HepG2 (cell line): ENCODE measurements around the gene ZNF428. TPM values are rescaled to one million over a fixed set of nuclear protein-coding genes. Genes with fewer than 3 reads are reported as not detected.

Source experiments
- AHDC1 ChIP-seq: sonication (generic); formaldehyde crosslinking; IDR thresholded peaks from 2 replicates; pipeline ENCODE4 v1.5.1; 2020; ENCODE audit warnings: mild to moderate bottlenecking, missing genetic modification reagents, borderline replicate concordance
- ARNT2 ChIP-seq: sonication (generic); formaldehyde crosslinking; IDR thresholded peaks from 2 replicates; pipeline ENCODE4 v1.8.0; 2022; ENCODE audit warnings: mild to moderate bottlenecking, low read depth, missing genetic modification reagents, moderate library complexity
- DMAP1 ChIP-seq: IDR thresholded peaks from 2 replicates; pipeline ENCODE4 v1.6.1; 2016
- EP300 ChIP-seq, 3 experiments: sonication (generic) in 1 of 3; formaldehyde crosslinking in 1 of 3; IDR thresholded peaks; 2 replicates each; pipeline versions ENCODE4 v1.5.1 to v1.6.1; 2011 to 2020; ENCODE audit warnings: low read depth in 2 of 3, low read length in 2 of 3, borderline replicate concordance in 1 of 3, improper control_type of control experiment in 1 of 3, mild to moderate bottlenecking in 1 of 3, missing genetic modification reagents in 1 of 3, moderate library complexity in 1 of 3
- FOXP1 ChIP-seq, 2 experiments: fragments of 450-650 bp in 1 of 2; IDR thresholded peaks; 2 replicates each; pipeline ENCODE4 v1.6.1; 2017 to 2018; ENCODE audit warnings: antibody characterized with exemption in 1 of 2
- GATA4 ChIP-seq: sonication (generic); IDR thresholded peaks from 2 replicates; pipeline ENCODE4 v1.6.1; 2016; ENCODE audit warnings: antibody characterized with exemption, low read depth, borderline replicate concordance
- JUN ChIP-seq: sonication (generic); formaldehyde crosslinking; IDR thresholded peaks from 2 replicates; pipeline ENCODE4 v1.4.0; 2020; ENCODE audit warnings: mild to moderate bottlenecking, missing genetic modification reagents
- NFYB ChIP-seq: sonication (generic); formaldehyde crosslinking; IDR thresholded peaks from 2 replicates; pipeline ENCODE4 v1.4.0; 2020; ENCODE audit warnings: missing genetic modification reagents
- RAD21 ChIP-seq: fragments of 450-650 bp; formaldehyde crosslinking; IDR thresholded peaks from 2 replicates; pipeline ENCODE4 v1.5.0; 2020; ENCODE audit warnings: mild to moderate bottlenecking
- STAG1 ChIP-seq: sonication (generic); formaldehyde crosslinking; IDR thresholded peaks from 2 replicates; pipeline ENCODE4 v1.4.0; 2020; ENCODE audit warnings: missing genetic modification reagents
- TOPORS ChIP-seq: sonication (generic); formaldehyde crosslinking; IDR thresholded peaks from 2 replicates; pipeline ENCODE4 v1.8.0; 2023; ENCODE audit warnings: mild to moderate bottlenecking, missing genetic modification reagents
- TSC22D2 ChIP-seq: sonication (generic); formaldehyde crosslinking; IDR thresholded peaks from 2 replicates; pipeline ENCODE4 v1.5.1; 2020; ENCODE audit warnings: missing genetic modification reagents, mild to moderate bottlenecking, borderline replicate concordance
- ZBTB14 ChIP-seq: sonication (generic); formaldehyde crosslinking; IDR thresholded peaks from 2 replicates; pipeline ENCODE4 v1.4.0; 2020; ENCODE audit warnings: missing genetic modification reagents
- ZNF180 ChIP-seq: sonication (generic); formaldehyde crosslinking; IDR thresholded peaks from 2 replicates; pipeline ENCODE4 v1.4.0; 2020; ENCODE audit warnings: low read depth, missing genetic modification reagents, borderline replicate concordance
- ZNF205 ChIP-seq: IDR thresholded peaks from 2 replicates; pipeline ENCODE4 v1.6.1; 2018; ENCODE audit warnings: missing biosample characterization, missing genetic modification reagents
- ZNF577 ChIP-seq: sonication (generic); formaldehyde crosslinking; IDR thresholded peaks from 2 replicates; pipeline ENCODE4 v1.4.0; 2020; ENCODE audit warnings: mild to moderate bottlenecking, low read depth, missing genetic modification reagents, borderline replicate concordance
- ZNF747 ChIP-seq: sonication (generic); formaldehyde crosslinking; IDR thresholded peaks from 2 replicates; pipeline ENCODE4 v1.8.1; 2023; ENCODE audit warnings: missing genetic modification reagents, mild to moderate bottlenecking, borderline replicate concordance
- ZSCAN21 ChIP-seq: sonication (generic); formaldehyde crosslinking; IDR thresholded peaks from 2 replicates; pipeline ENCODE4 v1.8.0; 2022; ENCODE audit warnings: mild to moderate bottlenecking, missing genetic modification reagents, moderate library complexity, borderline replicate concordance
- polyA plus RNA-seq, 8 experiments: library from polyadenylated mRNA; depleted of rRNA in 3 of 8; stranded (reverse) in 7 of 8; unstranded in 1 of 8; fragments of >200 nt; fragmentation: Illumina TruSeq in 4 of 8; extraction: Trizol in 4 of 8; gene quantifications; 2 replicates each; pipeline versions ENCODE4 v1.2.1 to v1.2.3, GENCODE V29; 2011 to 2016; ENCODE audit warnings: low read depth in 4 of 8, missing spikeins in 1 of 8, mixed read lengths in 1 of 8; ENCODE audit not compliant: insufficient read depth in 1 of 8
- total RNA-seq, 5 experiments: library from RNA; depleted of rRNA; stranded (reverse); fragments of >200 nt; fragmentation: Illumina TruSeq; extraction: Trizol; gene quantifications; 2 replicates each; pipeline ENCODE4 v1.2.3, GENCODE V29; 2016; ENCODE audit warnings: low read depth in 1 of 5
- TF ChIP-seq, protein P1 (sequence below): sonication (generic); formaldehyde crosslinking; IDR thresholded peaks from 2 replicates; pipeline ENCODE4 v1.4.0; 2020; ENCODE audit warnings: missing genetic modification reagents, mild to moderate bottlenecking, borderline replicate concordance
- TF ChIP-seq, protein P2 (sequence below): sonication (generic); formaldehyde crosslinking; IDR thresholded peaks from 2 replicates; pipeline ENCODE4 v1.8.1; 2023; ENCODE audit warnings: mild to moderate bottlenecking, missing genetic modification reagents, borderline replicate concordance

The ZNF428 gene
- total and polyA plus RNA-seq, 2 of the 13 experiments (the other 11 are each of a cell fraction or from before 2014, with no cell fraction given), result 10.4 to 26.9 TPM

- 0 out of 2 replicates have a peak, but pooled peaks have one; percentile 17 for TF ChIP-seq RAD21 (CRISPR knock-in tag)
- no peak for TF ChIP-seq ZSCAN21
- TF ChIP-seq, protein P1, sequence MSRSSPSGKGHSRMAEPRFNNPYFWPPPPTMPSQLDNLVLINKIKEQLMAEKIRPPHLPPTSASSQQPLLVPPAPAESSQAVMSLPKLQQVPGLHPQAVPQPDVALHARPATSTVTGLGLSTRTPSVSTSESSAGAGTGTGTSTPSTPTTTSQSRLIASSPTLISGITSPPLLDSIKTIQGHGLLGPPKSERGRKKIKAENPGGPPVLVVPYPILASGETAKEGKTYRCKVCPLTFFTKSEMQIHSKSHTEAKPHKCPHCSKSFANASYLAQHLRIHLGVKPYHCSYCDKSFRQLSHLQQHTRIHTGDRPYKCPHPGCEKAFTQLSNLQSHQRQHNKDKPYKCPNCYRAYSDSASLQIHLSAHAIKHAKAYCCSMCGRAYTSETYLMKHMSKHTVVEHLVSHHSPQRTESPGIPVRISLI (CRISPR knock-in tag), result peak; percentile 92
- TF ChIP-seq TOPORS (CRISPR knock-in tag), result no peak
- no peak for TF ChIP-seq EP300 (IDR thresholded peaks at IDR 0.05; ENCODE audit: low read depth in 2 of 2, low read length in 2 of 2)
- TF ChIP-seq EP300 (CRISPR knock-in tag; IDR thresholded peaks at IDR 0.05; ENCODE audit: borderline replicate concordance), result no peak
- peak; percentile 61 for TF ChIP-seq STAG1
- no peak for TF ChIP-seq ZBTB14 (CRISPR knock-in tag)
- TF ChIP-seq TSC22D2 (CRISPR knock-in tag), result no peak
- no peak for TF ChIP-seq FOXP1 (IDR thresholded peaks at IDR 0.05)
- no peak for TF ChIP-seq FOXP1 (CRISPR knock-in tag; IDR thresholded peaks at IDR 0.05)
- TF ChIP-seq ZNF180 (CRISPR knock-in tag), result no peak
- TF ChIP-seq JUN (CRISPR knock-in tag), result no peak
- no peak for TF ChIP-seq GATA4
- TF ChIP-seq ZNF747 (CRISPR knock-in tag), result no peak
- no peak for TF ChIP-seq AHDC1 (CRISPR knock-in tag)
- no peak for TF ChIP-seq DMAP1
- no peak for TF ChIP-seq ZNF205 (CRISPR knock-in tag)
- no peak for TF ChIP-seq ZNF577 (CRISPR knock-in tag)
- no peak for TF ChIP-seq NFYB (CRISPR knock-in tag)
- TF ChIP-seq, protein P2, sequence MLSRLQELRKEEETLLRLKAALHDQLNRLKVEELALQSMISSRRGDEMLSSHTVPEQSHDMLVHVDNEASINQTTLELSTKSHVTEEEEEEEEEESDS (CRISPR knock-in tag), result no peak
- TF ChIP-seq ARNT2 (CRISPR knock-in tag), result no peak
Measured at GRCh38 chr19:43662487-43662886, 43.1 kb upstream of the ZNF428 start (continued).
